HG03469 (cell line): ENCODE results near the gene DNAH11.
"Not testable (repeated sequence)": the region's sequence is repeated elsewhere in the genome, so short reads cannot be mapped to it uniquely, and the experiment has no call there.

Experiments used
- ATAC-seq: cut with Tn5 transposase; IDR thresholded peaks from one replicate; pipeline ENCODE4 v1.9.1; 2021; ENCODE audit warnings: mild to moderate bottlenecking, moderate library complexity, moderate number of reproducible peaks; ENCODE audit not compliant: unreplicated experiment

The DNAH11 gene

DNA sequence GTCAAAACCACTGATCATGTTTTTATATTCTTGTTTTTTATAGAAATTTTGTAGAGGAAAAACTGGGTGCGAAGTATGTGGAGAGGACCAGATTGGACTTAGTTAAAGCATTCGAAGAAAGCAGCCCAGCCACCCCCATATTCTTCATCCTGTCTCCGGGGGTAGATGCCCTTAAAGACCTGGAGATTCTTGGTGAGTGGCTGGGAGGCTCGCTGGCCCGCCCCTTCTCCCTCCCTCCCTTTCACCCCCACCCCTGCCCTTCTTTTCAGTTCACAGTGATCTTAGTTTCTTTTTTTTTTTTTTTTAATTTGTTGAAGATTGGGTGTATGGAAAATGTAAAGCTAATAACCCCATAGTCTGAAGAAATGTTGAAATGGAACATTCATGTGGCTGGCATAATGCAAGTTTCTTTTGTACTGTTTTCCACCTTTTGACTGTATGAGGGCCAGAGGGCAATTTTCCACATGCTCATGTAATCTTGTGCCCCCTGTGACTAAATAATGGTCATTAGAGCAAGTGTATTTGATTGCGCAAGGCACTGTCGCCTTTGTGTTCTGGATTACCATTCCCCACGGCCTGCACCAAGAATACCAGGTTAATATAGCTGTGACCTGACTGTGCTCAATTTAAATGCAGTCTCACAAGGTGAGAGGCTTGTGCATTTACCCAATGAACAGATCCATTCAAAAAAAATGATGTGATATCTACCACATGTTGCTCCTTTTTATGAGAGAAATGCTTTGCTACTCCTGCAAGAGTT, 325.2 kb downstream of the DNAH11 start:
- ATAC-seq, result no peak

DNA sequence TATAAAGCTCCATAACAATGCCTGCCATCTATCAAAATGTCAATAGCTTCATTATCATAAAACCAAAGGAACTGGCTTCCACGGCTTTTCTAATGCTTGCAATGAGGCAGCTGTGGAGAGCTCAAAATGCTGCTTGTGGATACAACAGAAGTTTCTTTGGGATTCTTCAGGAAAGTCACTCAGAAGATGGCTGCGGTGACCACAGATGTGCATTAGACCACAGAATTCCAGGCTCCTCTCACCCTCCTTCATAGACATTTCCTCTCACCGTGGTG, 325.7 kb downstream of the DNAH11 start:
- ATAC-seq, result no peak

DNA sequence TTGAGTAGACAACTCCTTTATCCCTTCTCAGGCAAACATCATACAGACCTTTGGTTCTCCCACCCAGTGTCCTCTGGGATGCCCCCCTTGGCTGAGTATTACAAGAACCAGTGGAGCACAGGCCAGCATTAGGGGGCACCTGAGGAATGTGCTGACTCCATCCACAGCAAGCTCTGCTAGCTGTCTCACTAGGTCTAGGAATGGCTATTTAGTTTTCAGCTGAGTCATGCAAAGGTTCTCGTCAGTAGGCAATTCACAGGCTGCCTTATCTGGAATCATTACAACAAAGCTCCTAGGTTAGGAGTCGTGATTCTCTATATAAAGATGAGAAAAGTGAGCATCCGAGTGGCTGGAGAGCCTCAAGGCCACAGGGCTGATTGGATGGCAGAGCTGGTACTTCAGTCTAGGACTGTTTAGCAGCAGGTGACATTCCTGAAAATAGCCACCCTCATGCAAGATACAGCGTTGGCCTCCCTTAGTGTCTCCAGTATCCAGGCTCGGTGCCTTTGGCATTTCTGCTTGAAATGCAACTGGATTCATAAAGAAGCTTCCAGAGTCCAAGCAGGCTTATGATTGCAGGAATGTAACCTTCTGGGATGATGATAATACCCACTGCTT, 327.1 kb downstream of the DNAH11 start:
- ATAC-seq, result no peak

DNA sequence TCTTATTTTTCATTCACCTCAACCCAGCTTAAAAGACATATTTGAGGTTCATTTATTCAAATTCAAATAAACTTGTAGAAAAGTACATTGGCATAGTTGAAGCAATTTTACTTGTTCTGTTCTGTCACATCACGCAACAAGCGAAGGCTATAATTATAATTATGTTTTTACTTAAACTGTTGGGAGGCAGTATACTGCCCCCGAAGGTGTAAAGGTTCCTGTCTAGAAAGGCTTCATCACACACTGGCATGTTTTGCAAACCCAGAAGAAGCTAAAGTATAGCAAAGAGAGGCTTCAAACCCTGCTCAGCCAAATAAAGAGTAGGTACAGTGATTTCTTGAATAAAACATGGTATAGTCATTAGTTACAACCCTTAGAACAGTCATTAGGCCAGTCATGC, 340.2 kb downstream of the DNAH11 start:
- no peak for ATAC-seq

DNA sequence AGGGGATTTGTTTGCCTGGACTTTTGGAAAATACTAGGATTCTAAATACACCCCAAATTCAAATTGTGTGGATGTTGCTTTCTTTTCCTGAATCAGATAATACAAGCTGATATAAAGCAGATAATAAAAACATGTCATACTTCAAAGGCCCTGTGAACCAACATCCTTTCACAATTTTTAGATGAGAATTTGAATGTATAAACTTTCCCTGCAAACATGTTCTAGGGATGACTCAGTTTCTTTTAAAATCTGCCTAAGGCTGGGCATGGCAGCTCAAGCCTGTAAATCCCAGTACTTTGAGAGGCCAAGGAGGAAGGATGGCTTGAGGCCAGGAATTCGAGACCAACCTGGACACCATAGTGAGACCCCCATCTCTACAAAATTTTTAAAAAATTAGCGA, 340.7 kb downstream of the DNAH11 start:
- not testable (repeated sequence) for ATAC-seq

DNA sequence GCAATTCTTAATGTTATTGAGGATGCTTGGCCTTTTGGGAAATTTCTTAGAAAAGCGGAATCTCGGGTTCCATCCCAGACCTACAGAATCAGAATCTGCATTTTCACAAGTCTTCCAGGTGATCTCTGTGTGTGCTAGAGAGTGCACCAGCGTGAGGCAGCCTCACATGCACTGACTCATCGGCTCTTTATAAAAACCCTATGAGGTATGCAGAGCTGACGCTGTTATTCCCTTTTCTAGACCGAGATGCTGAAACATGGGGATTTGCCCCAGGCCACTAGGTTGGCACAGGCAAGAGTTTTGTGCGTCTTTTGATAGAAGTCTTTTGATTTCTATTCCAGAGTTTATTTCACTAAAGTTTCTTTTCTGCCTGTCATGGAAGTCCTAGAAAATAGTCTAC, 341.7 kb downstream of the DNAH11 start:
- no peak for ATAC-seq

DNA sequence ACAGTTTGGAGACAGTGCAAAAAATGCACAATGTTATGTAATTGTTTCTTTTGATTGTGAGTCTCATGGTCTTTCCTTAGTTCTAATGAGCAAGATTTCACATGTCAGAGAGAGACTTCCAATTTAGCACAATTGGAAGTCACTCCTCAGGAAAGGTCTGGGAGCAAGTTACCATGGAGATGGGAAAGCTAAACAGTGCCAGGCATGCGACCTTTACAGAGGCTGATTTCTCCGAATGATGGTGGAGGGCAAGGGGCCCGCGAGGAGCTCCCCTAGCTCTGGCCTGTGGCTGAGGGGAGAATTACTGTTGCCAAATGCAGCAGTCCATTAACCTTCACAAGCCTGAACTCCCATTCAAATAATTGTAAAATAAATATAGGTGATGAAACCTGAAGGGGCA, 343.6 kb downstream of the DNAH11 start:
- no peak for ATAC-seq

DNA sequence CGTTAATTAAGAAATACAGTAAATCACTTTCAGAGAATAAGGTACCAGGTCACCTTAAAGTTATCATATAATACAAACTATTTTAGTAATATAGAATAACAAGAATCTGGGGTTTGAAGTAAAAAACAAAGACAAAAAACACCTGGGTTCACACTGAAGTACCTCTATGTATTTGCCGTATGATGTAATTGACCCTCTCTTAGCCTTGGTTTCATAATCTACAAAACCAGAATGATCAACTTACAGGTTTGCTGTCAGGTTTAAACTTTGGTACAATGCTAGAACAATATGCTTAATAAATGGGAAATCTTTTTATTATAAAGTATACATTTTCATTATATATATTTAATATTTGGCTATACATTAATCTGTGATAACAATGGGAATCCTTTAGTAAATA, 344.5 kb downstream of the DNAH11 start:
- ATAC-seq, result no peak

DNA sequence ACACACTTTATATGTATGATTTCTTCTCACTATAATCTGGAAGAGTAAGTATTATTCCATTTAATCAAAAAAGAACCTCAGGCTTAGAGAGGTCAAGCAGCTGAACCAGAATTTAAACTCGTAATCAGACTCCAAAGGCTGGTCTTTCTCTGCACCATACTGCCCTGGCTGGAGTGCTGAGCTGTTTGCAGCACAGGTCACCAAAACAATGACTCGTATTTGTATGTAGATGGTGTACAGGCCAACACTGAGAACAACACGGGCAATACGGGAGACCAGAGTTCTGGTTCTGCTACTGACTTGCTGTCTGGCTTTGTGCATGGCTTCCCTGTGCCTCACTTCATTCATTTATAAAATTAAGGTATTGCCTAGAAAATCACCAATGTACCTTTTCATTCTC, 344.9 kb downstream of the DNAH11 start:
- no peak for ATAC-seq

DNA sequence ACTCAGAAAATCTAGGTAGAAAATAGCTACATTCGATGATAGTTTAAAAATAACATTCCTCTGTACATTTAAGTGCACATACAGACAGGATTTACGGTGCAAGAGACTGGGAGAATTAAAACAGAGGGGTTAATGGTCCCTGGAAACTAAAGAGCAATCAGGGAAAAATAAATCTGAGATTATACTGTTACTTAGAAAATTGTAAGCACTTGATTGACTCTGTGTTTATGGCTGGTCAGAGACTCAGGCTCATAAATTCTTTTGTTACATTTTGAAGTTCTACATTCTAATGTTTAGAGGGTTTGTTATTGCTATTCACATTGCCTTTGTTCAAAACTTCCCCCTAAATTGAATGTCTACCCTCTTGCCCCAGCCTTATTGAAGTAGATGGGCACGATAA, 348.5 kb downstream of the DNAH11 start:
- ATAC-seq, result no peak

DNA sequence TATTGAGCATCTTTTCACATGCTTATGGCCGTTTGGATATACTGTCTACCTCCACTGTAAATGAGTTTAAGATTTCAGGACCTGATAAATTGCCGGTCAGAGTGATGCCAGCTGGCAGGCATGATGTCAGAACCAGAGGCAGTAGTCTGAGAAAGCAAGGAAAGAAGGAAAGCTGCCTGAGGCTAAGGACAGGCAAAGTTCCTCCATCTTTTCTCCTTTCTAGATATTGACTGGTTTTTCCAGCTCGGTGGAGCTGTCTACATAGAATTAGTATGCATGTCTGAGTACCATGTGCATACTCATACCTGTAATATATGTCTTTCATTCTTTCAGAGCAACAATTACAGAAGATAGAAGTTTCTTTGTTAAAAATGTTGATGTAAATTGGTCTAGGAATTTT, 350.6 kb downstream of the DNAH11 start:
- ATAC-seq, result no peak

DNA sequence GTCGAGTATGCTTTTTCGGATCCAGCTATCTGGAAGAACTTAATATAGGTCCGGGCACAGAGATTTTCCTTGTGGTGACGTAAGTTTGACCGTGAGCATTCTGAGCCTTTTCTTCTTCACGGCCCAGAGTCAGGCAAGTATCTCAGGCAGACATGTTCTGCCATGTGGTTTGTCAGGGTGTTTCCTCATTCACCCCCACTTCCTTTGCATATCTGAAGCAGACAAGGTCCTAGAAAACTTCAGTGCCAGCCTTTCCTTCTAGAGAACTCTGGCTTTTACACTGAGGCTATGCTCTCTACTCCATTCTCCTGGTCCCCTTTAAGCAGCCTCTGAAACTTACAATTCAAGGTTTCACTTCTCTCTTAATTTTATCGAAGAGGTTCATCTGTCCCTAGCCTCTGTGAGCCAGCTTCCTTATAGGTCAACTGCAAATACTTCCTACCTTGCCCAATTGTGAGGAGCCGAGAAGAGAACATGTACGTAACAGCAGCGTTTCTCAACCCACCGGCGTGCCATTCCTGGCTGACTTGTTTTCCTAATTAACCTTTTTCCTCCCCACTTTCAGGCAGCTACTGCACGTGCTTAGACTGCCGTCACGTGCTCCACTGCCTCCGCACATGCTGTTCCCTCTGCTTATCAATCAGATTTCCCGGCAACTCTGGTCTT, 355.6 kb downstream of the DNAH11 start:
- ATAC-seq, result peak; percentile 93

DNA sequence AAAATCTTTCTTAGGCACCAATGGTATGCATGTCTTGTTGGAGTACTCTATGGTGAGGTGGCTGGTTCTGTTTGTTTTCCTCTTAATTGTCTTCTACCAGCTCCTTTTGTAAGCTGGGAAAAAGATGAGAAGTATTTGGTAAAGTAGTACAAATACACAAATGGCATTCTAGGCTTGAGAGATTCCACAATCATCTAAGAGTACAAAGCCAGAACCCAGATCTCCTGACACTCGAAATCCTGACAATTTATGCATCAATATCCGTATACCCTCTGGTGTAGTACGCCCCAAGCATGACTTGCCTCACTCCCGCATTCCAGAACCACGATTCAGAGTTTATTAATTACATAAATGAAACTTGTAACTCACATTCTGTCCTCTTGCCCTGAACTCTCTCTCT, 359.4 kb downstream of the DNAH11 start:
- no peak for ATAC-seq

DNA sequence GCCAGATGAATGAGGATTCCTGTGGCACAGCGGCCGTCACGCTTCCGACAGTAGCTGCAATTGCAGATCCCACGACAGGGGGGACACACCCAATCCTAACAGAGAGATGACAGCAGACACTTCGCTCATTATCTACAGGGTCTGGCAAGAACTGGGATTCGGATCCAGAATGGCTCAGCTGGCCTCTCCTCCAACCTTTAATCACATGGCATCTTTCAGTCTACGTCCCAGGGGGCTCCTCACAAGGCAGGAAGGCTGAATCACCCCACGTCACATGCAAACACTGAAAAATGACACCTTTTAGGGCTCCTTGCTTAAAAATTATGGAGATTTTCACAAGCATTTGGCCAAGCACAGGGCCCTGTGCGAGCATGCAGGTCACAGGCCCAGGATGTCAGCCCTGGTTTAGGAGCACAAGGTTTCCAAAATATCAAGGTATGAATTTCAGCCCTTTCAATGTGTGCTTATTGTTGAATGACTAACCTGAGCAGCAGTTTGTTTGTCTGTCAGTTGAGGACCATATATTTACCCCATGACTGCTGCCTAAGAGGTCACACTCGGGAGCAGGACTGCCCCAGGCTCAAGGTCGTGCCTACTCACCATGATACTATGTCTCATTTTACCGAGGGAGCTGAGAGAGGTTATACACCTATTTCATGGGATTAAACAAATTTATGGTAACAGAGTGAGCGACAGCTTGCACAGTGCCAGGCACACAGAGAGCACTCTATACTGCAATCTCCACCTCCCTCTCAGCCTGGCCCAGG, 360.4 kb downstream of the DNAH11 start:
- no peak for ATAC-seq

DNA sequence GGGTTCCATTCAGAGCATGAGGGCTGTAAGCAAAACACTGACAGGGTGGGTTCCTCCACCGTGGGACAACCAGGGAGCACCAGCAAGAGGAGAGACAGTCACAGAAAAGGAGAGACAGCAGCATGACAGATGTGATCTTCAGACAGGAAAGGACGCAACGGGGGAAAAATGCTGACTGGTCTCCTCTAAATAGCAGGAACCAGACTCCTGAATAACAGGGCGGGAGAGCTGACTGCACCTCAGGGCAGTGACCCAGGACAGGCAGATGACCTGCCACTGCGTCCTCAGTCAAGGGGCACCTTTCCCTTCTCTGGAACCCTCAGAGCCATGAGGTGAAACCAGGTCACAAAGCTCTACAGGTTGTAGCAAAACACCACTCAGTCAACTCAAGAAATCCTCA, 365.9 kb downstream of the DNAH11 start:
- ATAC-seq, result no peak

DNA sequence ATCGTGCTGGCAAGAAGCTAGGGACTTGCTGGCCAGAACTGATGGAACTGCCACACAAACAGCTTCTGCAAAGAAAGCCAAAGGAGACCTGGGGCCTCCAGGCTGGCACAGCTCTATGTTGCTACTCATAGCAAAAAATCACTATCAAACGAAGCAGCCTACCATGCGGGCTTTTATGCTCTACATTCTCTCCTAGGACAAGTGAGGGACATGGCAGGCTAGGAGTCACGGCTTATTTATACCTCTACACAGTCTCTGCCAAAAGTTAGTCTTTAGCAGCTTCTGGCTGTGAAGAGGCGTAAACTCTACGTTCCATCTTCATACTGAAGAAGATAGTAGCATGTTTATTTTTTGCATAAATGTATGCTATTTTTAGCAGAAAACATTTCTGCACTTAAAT, 367.4 kb downstream of the DNAH11 start:
- no peak for ATAC-seq

DNA sequence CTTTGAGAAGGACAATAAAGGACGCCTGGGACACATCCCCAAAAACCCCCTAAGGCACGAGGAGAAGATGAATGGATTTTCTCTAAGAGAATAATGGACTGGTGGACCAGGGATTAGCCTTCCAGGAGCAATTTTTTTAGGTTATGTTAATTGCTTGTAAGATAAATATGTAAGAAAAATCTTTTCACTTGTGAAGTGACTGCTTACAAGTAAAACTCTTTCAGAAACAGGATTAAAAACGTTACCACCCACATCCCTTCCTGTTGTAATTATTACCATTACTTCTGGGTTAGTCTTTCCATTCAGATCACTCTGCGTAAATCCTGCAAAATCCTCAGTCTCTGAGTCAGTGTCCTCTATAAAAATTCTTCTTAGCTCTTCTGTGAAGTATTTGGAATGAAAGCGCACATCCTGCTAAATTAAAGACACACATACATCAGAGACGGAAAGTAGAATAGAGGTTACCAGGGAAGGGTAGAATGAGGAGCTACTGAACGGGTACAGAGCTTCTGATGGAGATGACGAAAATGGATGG, 368.6 kb downstream of the DNAH11 start:
- no peak for ATAC-seq

DNA sequence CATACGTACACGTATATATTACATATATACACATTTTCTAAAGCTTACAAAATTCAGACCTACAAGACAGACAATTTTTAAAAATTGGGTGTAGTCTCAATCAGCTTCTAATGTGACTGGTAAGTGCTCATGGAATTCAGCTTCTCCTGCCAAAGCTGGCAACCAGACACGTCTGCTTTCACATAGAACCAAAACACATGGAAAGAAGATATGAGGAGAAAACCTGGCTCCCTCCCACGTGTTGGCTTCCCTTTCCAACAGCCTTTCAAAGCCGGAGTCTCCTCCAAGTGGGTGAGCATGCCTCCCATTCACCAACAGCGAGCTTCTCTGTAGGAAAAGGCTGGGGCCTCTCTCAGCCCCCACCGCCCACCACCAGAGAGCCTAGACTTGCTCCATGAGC, 369.5 kb downstream of the DNAH11 start:
- ATAC-seq, result no peak

DNA sequence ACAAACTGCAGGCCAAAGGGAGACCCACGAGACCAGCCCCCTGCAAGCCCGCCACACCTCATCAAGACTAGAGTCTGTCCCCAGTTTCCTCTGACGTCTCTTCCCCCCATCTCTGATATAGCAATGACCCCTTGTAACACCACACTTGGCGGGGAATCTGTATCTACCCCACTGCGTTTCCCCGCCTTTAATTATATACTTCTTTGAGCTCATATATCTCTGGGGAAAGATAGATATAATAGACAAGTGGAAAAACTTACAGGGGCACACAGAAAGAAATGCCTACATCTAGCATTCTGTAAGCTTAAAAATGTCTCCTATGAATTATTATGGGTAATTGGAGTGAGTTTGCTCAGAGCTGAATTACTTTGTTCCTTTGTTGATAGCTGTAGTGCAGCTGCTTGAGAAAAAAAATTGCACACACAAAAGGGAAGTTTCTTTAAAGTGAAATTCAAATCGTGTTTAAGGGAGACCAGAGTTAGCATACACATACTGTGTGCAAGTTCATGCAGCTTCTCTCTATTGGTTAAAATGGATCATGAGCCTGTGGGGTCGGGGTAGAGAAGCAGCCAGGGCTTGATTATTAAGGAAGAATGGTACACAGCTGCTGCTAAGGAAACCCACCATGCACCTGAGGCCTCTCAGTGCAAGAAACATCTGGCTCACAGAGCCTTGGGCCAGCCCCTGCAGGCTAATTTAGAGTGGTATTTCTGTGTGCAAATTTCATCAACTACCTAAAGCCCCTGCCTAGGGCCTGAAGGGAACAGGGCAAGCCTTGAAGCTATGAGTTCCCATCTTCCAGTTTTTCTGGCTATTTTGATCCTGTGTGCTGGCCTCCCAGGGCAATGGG, 370.3 kb downstream of the DNAH11 start:
- no peak for ATAC-seq

DNA sequence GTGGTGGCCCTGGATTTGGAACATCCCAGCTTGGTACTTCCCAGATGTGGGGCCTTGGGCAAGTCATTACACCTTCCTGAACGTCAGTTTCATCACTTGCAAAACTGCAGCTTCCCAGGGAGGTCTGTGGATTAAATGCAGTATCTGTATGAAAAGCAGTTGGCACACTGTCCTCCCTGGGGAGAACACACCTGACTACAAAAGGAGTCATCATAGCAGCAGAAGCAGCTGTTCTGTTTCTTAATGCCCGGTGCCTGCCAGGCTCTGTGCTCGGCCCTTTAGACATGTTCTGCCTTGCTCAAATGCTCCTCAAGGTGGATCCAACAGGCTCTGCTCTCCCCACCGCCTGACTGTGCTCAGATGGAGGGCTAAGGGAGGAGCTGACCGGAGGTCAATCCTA, 371.8 kb downstream of the DNAH11 start:
- no peak for ATAC-seq

DNA sequence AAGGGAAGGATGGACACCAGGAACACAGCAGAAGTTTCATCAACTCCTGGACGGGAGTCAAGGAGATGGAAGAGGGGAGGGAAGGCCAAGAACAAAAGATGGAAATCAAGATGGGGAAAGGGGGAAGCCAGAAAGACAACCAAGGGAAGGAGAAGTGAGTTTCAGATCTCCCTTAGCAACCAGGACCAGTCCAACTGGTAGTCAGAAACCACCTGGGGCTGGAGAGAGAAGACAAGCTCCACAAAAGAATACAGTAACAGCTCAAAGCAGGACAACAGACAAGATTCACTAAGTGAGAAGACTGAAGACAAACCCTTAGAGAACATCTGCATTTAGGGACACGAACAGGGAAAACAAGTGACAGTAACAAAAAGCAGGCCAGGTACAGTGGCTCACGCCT, 372.3 kb downstream of the DNAH11 start:
- ATAC-seq, result no peak
